K562 (cell line): ENCODE results near the gene AFDN. TPM values are rescaled to one million over a fixed set of nuclear protein-coding genes. Genes with fewer than 3 reads are reported as not detected.
A peak's percentile ranks its signal among the peaks of the same experiment; 100 is the strongest.

Experiments
- CTCF ChIP-seq, 3 experiments: IDR thresholded peaks in 2 of 3; conservative IDR thresholded peaks in 1 of 3; 2 replicates each; pipeline ENCODE4 v1.5.1; 2011 to 2012; ENCODE audit warnings: low read length in 3 of 3, mild to moderate bottlenecking in 3 of 3, control low read depth in 2 of 3, improper control_type of control experiment in 1 of 3, inconsistent platforms in 1 of 3, low read depth in 1 of 3, mixed read lengths in 1 of 3, moderate library complexity in 1 of 3; ENCODE audit not compliant: insufficient read depth in 2 of 3
- ELF1 ChIP-seq: fragments of 200-800 bp; sonication (Bioruptor generic); IDR thresholded peaks from 2 replicates; pipeline ENCODE4 v1.6.1; 2016; ENCODE audit warnings: missing genetic modification characterization, missing compliant biosample characterization
- KAT8 ChIP-seq: fragments of 450-650 bp; IDR thresholded peaks from 2 replicates; pipeline ENCODE4 v1.6.1; 2016; ENCODE audit warnings: low read depth, mild to moderate bottlenecking
- ZBTB40 ChIP-seq, 2 experiments: fragments of 450-650 bp in 1 of 2; sonication (generic) in 1 of 2; formaldehyde crosslinking in 1 of 2; IDR thresholded peaks; 2 replicates each; pipeline versions ENCODE4 v1.7.1 to v1.9.0; 2016 to 2022; ENCODE audit warnings: inconsistent platforms in 1 of 2, mild to moderate bottlenecking in 1 of 2, missing genetic modification reagents in 1 of 2
- polyA plus RNA-seq, 8 experiments: library from polyadenylated mRNA; depleted of rRNA in 4 of 8; stranded (reverse) in 5 of 8; unstranded in 3 of 8; fragments of >200 nt; fragmentation: Nextera tagmentation in 2 of 8; fragmentation: Illumina TruSeq in 1 of 8; extraction: Ambion mirVana in 2 of 8; extraction: Trizol in 1 of 8; gene quantifications; 2 replicates each; pipeline versions ENCODE4 v1.2.1 to v1.2.3, GENCODE V29; 2011 to 2014; ENCODE audit warnings: inconsistent platforms in 1 of 8, missing spikeins in 1 of 8
- total RNA-seq, 7 experiments: library from RNA; depleted of rRNA in 6 of 7; stranded (reverse); fragments of >200 nt in 6 of 7; fragmentation: Illumina TruSeq in 2 of 7; extraction: Trizol in 2 of 7; gene quantifications; 2 replicates each; pipeline versions ENCODE4 v1.2.1 to v1.2.3, GENCODE V29; 2011 to 2021; ENCODE audit warnings: low replicate concordance in 1 of 7
- TF ChIP-seq, protein P1 (sequence below): fragments of 450-650 bp; IDR thresholded peaks from 2 replicates; pipeline ENCODE4 v1.6.1; 2014; ENCODE audit warnings: low read depth, mild to moderate bottlenecking, moderate library complexity, borderline replicate concordance

The AFDN gene
- total and polyA plus RNA-seq, 9 of the 15 experiments (the other 6 are each of a cell fraction or from before 2014, with no cell fraction given): 7.2 to 129 (median 105) TPM

- TF ChIP-seq KAT8: no peak
- TF ChIP-seq, protein P1, sequence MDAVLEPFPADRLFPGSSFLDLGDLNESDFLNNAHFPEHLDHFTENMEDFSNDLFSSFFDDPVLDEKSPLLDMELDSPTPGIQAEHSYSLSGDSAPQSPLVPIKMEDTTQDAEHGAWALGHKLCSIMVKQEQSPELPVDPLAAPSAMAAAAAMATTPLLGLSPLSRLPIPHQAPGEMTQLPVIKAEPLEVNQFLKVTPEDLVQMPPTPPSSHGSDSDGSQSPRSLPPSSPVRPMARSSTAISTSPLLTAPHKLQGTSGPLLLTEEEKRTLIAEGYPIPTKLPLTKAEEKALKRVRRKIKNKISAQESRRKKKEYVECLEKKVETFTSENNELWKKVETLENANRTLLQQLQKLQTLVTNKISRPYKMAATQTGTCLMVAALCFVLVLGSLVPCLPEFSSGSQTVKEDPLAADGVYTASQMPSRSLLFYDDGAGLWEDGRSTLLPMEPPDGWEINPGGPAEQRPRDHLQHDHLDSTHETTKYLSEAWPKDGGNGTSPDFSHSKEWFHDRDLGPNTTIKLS: no peak
- peak in 2 of 3 experiments; percentile 23 to 57; a peak in 4 of 6 replicates for TF ChIP-seq CTCF (IDR thresholded peaks at IDR 0.05 in 2 of 3, conservative IDR thresholded peaks at IDR 0.05 in 1 of 3; ENCODE audit: insufficient read depth in 2 of 3, low read depth in 1 of 3, low read length in 3 of 3)
- TF ChIP-seq ZBTB40 (IDR thresholded peaks at IDR 0.05): peak; percentile 26; the same call in 1 of the 2 replicates
- no peak for TF ChIP-seq ZBTB40 (CRISPR knock-in tag; IDR thresholded peaks at IDR 0.05)
- TF ChIP-seq ELF1 (tag): no peak
Observed at GRCh38 chr6:167839755-167840154, 13.0 kb downstream of the AFDN start (continued).
